GM23248 (cell line): Measurements from ENCODE around the gene PPP1R16B.

Experiments used
- EZH2 ChIP-seq: fragments of 200-600 bp; sonication (generic); IDR thresholded peaks from 2 replicates; pipeline ENCODE4 v1.6.1; 2018; ENCODE audit warnings: antibody characterized with exemption, mild to moderate bottlenecking; ENCODE audit not compliant: insufficient read depth, poor library complexity, severe bottlenecking
- EZH2phosphoT487 ChIP-seq: fragments of 200-600 bp; sonication (generic); IDR thresholded peaks from 2 replicates; pipeline ENCODE4 v1.6.1; 2018; ENCODE audit warnings: antibody characterized with exemption, moderate library complexity, mild to moderate bottlenecking, low read depth; ENCODE audit not compliant: insufficient read depth

- TF ChIP-seq EZH2 (no peak), EZH2phosphoT487 (no peak)
Observed at GRCh38 chr20:38932457-38933120, 127.1 kb downstream of the PPP1R16B start.
